Astrocyte (in vitro differentiated cells and primary cell): Measurements from ENCODE around the gene RAPGEF5. TPM values are rescaled to one million over a fixed set of nuclear protein-coding genes. Genes with fewer than 3 reads are reported as not detected.

Experiments
- DNase-seq: peaks from one replicate; pipeline ENCODE4 v3.0.0-alpha.2; 2010; ENCODE audit warnings: low read depth
- FAIRE-seq: peaks from 2 replicates; lab custom pipeline; 2011; peaks lifted over from hg19 to GRCh38; lab: Jason Lieb, UNC
- H2AFZ ChIP-seq: 2 replicates; pipeline ENCODE4 v1.6.0; 2012; ENCODE audit warnings: low read depth, low read length, inconsistent platforms
- H3K27ac ChIP-seq: 2 replicates; pipeline ENCODE4 v1.5.1; 2011; ENCODE audit warnings: low read depth, low read length, inconsistent platforms
- H3K27me3 ChIP-seq: 2 replicates; pipeline ENCODE4 v1.6.0; 2011; ENCODE audit warnings: low read length, inconsistent platforms; ENCODE audit not compliant: insufficient read depth
- H3K36me3 ChIP-seq: 2 replicates; pipeline ENCODE4 v1.5.1; 2011; ENCODE audit warnings: low read length, inconsistent platforms; ENCODE audit not compliant: insufficient read depth
- H3K4me1 ChIP-seq: 2 replicates; pipeline ENCODE4 v1.5.1; 2011; ENCODE audit warnings: low read length, inconsistent platforms; ENCODE audit not compliant: insufficient read depth
- H3K4me2 ChIP-seq: 2 replicates; pipeline ENCODE4 v1.6.0; 2012; ENCODE audit warnings: low read length, inconsistent platforms
- H3K4me3 ChIP-seq: 2 replicates; pipeline ENCODE4 v1.5.1; 2011; ENCODE audit warnings: low read depth, mild to moderate bottlenecking, low read length, inconsistent platforms; ENCODE audit not compliant: insufficient read depth
- H3K79me2 ChIP-seq: 2 replicates; pipeline ENCODE4 v1.6.0; 2012; ENCODE audit warnings: mild to moderate bottlenecking, low read length, inconsistent platforms; ENCODE audit not compliant: insufficient read depth
- H3K9ac ChIP-seq: 2 replicates; pipeline ENCODE4 v1.6.0; 2012; ENCODE audit warnings: mild to moderate bottlenecking, low read length, inconsistent platforms
- H3K9me3 ChIP-seq: 2 replicates; pipeline ENCODE4 v1.5.1; 2012; ENCODE audit warnings: low read depth, mild to moderate bottlenecking, low read length, inconsistent platforms; ENCODE audit not compliant: insufficient read depth
- H4K20me1 ChIP-seq: 2 replicates; pipeline ENCODE4 v1.6.0; 2012; ENCODE audit warnings: low read length, inconsistent platforms; ENCODE audit not compliant: insufficient read depth
- H3K27ac Mint-ChIP-seq: one replicate; pipeline ENCODE4 v1.8.0; 2021; ENCODE audit warnings: mild to moderate bottlenecking, mixed read lengths; ENCODE audit not compliant: unreplicated experiment
- H3K27me3 Mint-ChIP-seq: one replicate; pipeline ENCODE4 v1.8.0; 2021; ENCODE audit warnings: low read depth, mixed read lengths; ENCODE audit not compliant: unreplicated experiment
- H3K36me3 Mint-ChIP-seq: one replicate; pipeline ENCODE4 v1.8.0; 2021; ENCODE audit warnings: low read depth, mixed read lengths; ENCODE audit not compliant: unreplicated experiment
- H3K4me1 Mint-ChIP-seq: one replicate; pipeline ENCODE4 v1.8.0; 2021; ENCODE audit warnings: low read depth, mixed read lengths; ENCODE audit not compliant: unreplicated experiment
- H3K4me3 Mint-ChIP-seq: one replicate; pipeline ENCODE4 v1.8.0; 2021; ENCODE audit warnings: mild to moderate bottlenecking, moderate library complexity, mixed read lengths; ENCODE audit not compliant: unreplicated experiment
- H3K9me3 Mint-ChIP-seq: one replicate; pipeline ENCODE4 v1.8.0; 2021; ENCODE audit warnings: mild to moderate bottlenecking, mixed read lengths; ENCODE audit not compliant: unreplicated experiment
- EZH2 ChIP-seq: IDR thresholded peaks from 2 replicates; pipeline ENCODE4 v1.6.1; 2012; ENCODE audit warnings: mild to moderate bottlenecking, low read length, inconsistent platforms; ENCODE audit not compliant: insufficient read depth
- total RNA-seq: library from RNA; stranded (reverse); gene quantifications from 2 replicates; pipeline ENCODE4 v1.2.1, GENCODE V29; 2021
- TF ChIP-seq, protein P1 (sequence below): IDR thresholded peaks from 2 replicates; pipeline ENCODE4 v1.5.1; 2011; ENCODE audit warnings: low read depth, mild to moderate bottlenecking, inconsistent platforms, low read length, moderate library complexity; ENCODE audit not compliant: insufficient read depth

RAPGEF5 gene
- total RNA-seq, 1 donor from 2014 or later: 1.0 TPM

DNA sequence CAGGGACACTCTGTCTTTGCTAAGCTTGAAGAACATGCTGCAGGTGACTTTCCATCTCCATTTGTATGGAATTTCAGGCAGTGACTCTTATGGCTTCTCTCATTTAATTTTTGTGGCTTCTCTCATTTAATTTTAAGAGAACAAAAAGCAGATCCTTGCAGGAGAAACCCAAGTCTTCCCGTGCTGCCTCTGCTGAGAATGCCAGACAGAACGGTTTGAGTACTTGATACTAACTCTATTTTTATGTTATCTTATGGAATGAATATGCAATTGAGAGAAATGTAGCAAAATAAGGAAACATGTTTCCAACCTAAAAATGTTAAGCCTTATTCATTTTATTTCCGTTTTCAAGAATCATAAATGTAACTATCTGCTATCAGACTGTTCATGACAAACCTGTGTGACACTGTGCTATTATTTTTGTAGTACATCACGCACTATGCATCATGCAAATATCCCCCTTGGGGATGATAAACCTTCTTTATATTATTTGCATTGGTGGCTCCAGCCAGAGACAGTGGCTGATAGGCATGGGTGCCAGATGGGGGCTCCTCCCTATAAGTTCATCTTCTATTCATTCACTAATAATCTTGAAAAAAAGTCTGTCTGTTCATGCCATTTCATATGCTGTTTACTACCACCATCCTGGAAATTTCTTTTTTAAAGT lies 6.9 kb upstream of the RAPGEF5 start:
- no peak overlapping the region for H2AFZ ChIP-seq
- no peaks in the 10 kb centered on the region for H3K79me2 ChIP-seq
- no peak overlapping the region for H3K27ac ChIP-seq
- no peak overlapping the region for H3K4me3 ChIP-seq
- H3K9me3 Mint-ChIP-seq: no peaks in the 10 kb centered on the region
- no peaks in the 10 kb centered on the region for H4K20me1 ChIP-seq
- H3K9ac ChIP-seq: no peak overlapping the region
- H3K36me3 ChIP-seq: no peaks in the 10 kb centered on the region
- H3K4me1 ChIP-seq: no peaks in the 10 kb centered on the region
- FAIRE-seq (no peak), DNase-seq (no peak)
- H3K36me3 Mint-ChIP-seq: no peaks in the 10 kb centered on the region
- no peaks in the 10 kb centered on the region for H3K27me3 ChIP-seq
- no peak for TF ChIP-seq EZH2
- TF ChIP-seq, protein P1, sequence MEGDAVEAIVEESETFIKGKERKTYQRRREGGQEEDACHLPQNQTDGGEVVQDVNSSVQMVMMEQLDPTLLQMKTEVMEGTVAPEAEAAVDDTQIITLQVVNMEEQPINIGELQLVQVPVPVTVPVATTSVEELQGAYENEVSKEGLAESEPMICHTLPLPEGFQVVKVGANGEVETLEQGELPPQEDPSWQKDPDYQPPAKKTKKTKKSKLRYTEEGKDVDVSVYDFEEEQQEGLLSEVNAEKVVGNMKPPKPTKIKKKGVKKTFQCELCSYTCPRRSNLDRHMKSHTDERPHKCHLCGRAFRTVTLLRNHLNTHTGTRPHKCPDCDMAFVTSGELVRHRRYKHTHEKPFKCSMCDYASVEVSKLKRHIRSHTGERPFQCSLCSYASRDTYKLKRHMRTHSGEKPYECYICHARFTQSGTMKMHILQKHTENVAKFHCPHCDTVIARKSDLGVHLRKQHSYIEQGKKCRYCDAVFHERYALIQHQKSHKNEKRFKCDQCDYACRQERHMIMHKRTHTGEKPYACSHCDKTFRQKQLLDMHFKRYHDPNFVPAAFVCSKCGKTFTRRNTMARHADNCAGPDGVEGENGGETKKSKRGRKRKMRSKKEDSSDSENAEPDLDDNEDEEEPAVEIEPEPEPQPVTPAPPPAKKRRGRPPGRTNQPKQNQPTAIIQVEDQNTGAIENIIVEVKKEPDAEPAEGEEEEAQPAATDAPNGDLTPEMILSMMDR: no peak
- no peak overlapping the region for H3K27ac Mint-ChIP-seq
- H3K4me3 Mint-ChIP-seq: no peak overlapping the region
- peaks cover 16% of the 10 kb centered on the region for H3K27me3 Mint-ChIP-seq
- no peaks in the 10 kb centered on the region for H3K9me3 ChIP-seq
- H3K4me1 Mint-ChIP-seq: no peaks in the 10 kb centered on the region
- no peak overlapping the region for H3K4me2 ChIP-seq

DNA sequence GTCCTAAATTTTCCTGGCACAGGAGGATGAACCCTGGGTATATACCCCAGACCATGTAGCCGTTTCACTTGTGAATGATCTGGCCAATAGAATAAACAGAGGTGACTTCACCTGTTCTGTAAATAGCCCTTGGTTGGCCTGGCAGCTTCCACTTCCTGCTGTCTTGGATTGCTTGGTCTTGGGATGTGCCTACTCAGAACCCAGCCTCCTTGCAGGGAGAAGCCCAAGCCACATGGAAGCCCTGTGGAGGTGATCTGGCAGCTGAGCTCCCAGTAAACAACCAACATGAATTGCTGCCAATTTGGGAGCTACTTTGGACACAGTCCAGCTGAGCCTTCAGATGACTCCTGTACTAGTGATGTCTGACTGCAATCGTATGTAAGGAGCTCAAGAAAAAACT lies 4.8 kb upstream of the RAPGEF5 start:
- H3K27ac ChIP-seq: no peak overlapping the region
- DNase-seq: no peak
- no peaks in the 10 kb centered on the region for H3K27me3 ChIP-seq
- Mint-ChIP-seq H3K4me1 (peaks cover 6% of the 10 kb centered on the region), H3K36me3 (no peaks in the 10 kb centered on the region), H3K27me3 (peaks cover 27% of the 10 kb centered on the region), H3K4me3 (no peak overlapping the region), H3K27ac (no peak overlapping the region), H3K9me3 (no peaks in the 10 kb centered on the region)
- no peak overlapping the region for H2AFZ ChIP-seq
- no peaks in the 10 kb centered on the region for H3K36me3 ChIP-seq
- H3K4me2 ChIP-seq: no peak overlapping the region
- FAIRE-seq: no peak
- H3K4me3 ChIP-seq: no peak overlapping the region
- H4K20me1 ChIP-seq: no peaks in the 10 kb centered on the region
- H3K79me2 ChIP-seq: no peaks in the 10 kb centered on the region
- TF ChIP-seq, protein P1: no peak
- TF ChIP-seq EZH2: no peak
- H3K9ac ChIP-seq: no peak overlapping the region
- peaks cover 10% of the 10 kb centered on the region for H3K4me1 ChIP-seq
- no peaks in the 10 kb centered on the region for H3K9me3 ChIP-seq

DNA sequence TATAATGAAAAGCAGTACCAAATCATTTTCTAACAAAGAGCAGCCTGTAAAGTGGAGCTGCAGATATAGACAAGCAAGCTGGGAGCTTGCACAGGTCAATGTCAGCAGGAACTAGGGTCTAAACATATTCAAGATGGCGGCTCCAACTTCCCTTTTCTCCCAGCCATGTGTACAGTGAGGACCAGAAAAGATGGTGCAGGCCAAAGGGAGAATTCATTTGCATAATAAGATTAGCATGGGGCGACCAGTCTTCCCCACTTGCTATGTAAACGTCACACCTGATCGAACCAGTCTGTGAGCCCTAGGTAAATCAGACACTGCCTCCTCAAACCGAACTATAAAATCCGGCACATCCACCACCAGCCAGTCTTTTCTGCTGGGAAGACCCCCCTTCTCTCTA lies 4.4 kb upstream of the RAPGEF5 start:
- H3K36me3 Mint-ChIP-seq: no peaks in the 10 kb centered on the region
- FAIRE-seq (no peak), DNase-seq (no peak)
- Histone ChIP-seq H3K9ac (no peak overlapping the region), H3K36me3 (no peaks in the 10 kb centered on the region), H4K20me1 (no peaks in the 10 kb centered on the region), H3K4me3 (no peak overlapping the region), H2AFZ (no peak overlapping the region), H3K27me3 (no peaks in the 10 kb centered on the region), H3K9me3 (no peaks in the 10 kb centered on the region), H3K4me1 (peaks cover 10% of the 10 kb centered on the region), H3K4me2 (no peak overlapping the region), H3K27ac (no peak overlapping the region), H3K79me2 (no peaks in the 10 kb centered on the region)
- H3K4me3 Mint-ChIP-seq: no peak overlapping the region
- no peak overlapping the region for H3K27ac Mint-ChIP-seq
- TF ChIP-seq, protein P1: no peak
- TF ChIP-seq EZH2: no peak
- H3K9me3 Mint-ChIP-seq: no peaks in the 10 kb centered on the region
- H3K27me3 Mint-ChIP-seq: peaks cover 27% of the 10 kb centered on the region
- peaks cover 6% of the 10 kb centered on the region for H3K4me1 Mint-ChIP-seq
